Measurements from ENCODE around the gene GATA5.

GATA5 gene, protein sequence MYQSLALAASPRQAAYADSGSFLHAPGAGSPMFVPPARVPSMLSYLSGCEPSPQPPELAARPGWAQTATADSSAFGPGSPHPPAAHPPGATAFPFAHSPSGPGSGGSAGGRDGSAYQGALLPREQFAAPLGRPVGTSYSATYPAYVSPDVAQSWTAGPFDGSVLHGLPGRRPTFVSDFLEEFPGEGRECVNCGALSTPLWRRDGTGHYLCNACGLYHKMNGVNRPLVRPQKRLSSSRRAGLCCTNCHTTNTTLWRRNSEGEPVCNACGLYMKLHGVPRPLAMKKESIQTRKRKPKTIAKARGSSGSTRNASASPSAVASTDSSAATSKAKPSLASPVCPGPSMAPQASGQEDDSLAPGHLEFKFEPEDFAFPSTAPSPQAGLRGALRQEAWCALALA

DNA sequence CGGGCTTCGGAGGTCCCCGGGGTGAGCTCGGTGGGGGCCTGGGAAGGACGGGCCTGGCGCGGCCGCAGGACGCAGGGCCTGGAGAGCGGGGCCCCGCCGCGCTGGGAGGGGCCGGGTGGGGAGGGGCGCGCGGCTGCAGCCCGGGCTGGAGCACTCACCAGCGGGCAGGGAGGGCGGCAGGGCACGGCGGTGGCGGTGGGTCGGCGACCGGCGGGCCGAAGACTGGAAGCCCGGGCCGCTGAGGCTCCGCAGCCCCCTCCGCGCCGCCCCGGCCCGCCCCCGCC, at the start of gene GATA5:
GATA5 (minus strand) TSS at position 224 of the 284 bp plus-strand sequence. CDS start 474 bp downstream, outside the sequence.
- DNase-seq = no peak

DNA sequence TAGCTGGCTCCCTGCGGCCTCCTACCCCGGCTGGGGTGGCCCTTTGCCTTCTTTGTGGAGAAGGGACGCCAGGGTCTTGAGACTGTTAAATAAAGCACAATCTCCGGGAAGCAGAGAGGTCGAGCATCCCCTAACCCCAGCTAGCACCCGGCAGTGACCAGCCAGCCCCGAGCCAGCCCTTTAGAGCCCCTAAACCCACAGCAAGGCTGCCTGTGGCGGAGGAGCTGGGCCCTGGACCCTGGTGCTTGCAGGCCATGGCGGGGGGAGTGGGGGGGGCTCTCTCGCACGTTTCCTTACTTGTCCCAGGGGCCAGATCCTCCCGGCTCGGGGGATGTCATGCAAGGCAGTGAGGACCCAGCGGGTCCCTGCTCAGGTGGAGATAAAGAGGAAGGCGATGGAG, 49.2 kb upstream of the GATA5 start:
- DNase-seq = no peak

DNA sequence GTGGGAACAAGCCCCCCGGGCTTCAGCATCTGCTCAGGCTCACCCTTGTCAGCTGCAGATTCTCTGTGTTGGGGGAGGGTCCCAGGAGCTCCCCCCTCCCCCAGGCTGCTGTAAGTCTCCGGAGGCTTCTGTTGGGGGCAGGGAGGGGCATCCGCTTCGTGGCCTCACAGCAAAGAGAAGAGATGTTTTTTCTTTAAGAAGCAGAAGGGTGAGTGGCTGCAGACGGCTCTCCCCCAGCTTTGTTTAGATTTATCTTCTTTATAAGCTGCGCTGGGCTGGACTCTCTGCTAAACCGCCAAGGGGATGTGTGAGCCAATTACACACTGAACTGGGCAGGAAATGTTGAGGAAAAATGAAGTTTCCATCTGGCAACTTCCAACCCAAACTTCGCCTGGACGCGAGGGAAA, 48.7 kb upstream of the GATA5 start:
- no peak for DNase-seq

DNA sequence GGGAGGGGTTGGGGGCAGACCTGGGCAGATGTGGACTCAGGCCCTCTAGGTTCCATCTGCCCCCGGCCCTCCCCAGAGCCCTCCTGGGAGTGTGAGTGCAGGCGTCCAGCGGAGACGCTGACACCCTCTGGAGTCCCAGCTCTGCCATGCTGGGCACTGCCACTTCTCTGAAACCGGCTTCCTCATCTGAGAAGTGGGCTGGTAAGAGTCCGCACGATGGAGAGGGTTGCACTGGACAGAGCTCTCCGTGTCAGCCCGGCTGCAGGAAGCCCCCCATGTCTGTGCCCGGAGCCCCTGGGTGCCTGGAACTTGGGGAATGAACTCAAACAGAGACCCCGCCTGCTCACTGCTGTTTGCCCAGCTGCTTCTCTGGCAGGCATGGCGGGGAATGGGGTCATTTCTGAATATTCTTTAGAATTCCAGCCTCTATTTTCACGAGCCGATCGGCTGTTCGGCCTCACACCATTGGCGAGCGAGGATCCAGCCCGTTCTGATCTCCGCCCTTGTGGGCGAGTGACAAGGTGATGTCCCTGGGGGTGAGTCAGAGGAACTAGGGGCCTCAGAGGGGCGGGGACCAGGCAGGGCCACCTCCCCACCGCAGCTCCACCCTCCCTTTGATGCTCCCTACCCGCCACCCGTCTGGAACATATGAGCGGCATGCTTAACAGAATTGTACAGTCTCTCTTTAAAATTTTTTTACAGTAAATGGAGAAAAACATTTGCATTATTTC, 47.8 kb upstream of the GATA5 start:
- DNase-seq = no peak

DNA sequence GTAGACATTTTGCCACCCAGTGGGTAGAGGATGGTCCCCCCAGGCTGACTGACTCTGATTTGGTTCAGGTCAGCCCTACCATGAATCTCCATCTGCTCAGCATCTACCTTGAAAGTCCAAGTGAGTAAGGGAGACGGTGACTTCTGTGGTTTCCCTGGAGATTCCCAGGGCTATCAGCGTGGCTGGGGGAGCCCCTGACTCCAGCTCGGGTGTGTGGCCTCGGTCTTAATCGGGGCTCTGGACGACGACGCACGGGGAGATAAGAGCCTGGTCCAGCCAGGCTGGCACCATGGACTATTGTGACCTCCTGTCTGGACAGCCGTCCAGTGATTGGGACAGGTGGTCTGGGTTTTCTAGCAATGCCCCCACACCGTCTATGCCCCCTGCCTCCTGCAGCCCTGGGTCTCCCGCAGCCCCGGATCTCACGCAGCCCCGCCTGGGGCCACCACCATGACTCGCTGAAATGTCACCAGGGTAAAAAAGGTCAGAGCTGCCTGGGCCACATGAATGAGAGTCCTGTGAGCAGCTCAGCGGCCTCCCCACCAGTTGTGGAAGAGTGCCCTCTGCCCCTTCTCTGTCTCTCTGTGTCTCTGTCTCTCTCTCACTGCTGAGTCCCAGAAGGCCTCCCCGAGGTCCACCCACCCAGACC, 47.1 kb upstream of the GATA5 start:
- DNase-seq = no peak

DNA sequence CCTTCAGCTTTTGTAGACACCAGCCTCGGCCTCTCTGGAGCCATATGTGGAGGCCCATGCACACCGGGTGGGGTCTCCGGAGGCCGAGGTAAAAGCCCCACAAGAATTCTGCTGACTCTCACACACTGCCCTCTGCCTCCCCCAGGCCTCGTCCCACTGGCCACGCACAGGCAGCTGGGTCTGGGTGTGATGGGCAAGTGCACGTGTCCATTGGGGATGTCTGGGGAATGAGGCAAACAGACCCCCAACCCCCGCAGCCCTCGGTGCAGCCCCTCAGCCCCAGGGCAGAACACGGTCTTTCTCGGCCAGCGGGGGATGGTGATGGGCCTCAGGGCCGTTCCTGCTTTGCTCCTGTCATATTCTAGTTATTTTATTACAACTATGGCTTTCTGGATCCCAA, 44.0 kb upstream of the GATA5 start:
- no peak for DNase-seq

DNA sequence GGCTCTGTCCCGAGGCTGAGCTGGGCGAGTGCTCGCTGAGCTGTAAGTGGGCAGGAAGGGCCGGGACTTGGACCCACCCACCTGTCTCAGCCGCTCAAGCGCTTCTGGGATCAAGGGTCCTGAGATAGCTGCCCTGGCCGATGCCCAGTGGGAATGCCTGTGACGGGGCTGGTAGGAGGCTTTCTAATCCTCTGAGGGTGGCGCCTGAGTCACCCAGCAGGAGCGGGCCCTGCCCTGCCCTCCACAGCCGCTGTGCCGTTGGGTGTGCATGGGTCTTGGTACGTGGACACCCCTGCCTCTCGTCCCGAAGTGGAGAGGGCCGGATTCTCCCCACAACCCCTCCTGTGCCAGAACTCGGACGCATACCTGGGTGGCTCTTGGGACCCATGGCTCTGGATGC, 43.1 kb upstream of the GATA5 start:
- DNase-seq = no peak

DNA sequence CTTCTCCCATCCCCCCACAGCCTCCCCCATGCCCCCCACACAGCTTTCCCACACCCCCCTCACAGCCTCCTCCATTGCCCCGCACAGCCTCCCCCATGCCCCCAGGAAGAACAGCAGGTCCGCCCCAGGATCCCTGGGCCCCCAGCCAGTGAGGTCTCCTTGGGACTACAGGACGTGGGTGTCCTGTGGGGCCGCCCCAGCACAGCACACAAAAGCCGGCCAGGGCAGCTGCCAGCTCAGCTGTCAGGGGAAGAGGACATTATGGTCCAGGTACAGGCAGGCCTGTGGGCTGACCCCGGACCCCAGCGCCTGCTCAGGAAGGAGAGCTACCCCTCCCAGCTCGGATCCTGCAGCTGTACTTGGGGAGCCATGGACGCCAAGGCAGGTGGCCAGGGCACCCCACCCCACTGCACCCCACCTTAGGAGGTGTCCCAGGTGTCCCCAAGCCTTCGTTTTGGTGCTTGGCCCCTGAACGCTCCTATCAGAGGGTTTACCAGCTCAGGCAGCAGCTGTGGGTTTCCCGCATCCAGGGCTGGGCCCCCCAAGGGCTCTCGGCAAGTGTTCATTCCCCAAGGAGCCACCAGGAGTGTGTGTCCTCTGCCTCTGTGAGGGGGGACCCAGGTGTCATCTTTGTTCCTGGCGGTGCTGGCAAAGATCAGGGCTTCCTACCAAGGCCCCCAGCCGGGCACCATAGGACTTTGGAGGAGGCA, 42.3 kb upstream of the GATA5 start:
- DNase-seq = no peak

DNA sequence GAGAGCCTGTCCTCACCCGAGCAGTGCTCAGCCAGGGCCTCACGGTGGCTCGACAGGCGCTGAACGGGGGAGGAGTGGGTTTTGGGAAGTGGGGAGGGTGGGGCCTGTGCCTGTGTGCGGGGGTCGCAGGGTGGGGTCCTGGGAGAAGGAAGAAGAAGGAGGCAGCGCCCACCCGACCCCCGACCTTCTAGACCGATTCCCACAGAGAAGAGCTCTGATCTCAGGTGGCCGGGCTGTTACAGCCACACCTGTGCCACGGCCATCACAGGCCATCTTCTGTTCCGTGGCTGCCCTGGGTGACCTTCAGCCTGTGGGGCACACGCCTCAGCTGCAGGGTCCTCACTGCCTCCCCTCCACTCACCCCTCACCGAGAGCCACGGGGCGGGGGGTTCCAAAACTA, 41.4 kb upstream of the GATA5 start:
- no peak for DNase-seq

DNA sequence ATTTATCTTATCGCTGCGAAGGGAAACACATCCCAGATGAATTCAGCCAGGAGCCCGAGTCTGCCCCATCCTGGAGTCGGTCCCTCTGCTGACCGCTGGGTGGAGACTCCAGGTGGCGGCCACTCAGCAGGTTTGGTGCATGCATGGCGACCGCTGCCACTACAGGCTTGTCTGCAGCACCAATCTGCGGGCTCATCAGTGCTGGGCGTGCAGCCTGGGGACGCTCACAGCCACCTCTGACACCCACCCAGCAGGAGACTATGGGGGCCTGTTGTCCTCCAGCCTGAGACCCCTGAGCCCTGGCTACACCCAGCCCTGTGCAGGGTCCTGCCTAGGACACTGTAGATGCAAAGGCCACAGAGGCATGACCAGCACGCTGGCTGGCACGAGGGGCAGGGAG, 40.5 kb upstream of the GATA5 start:
- no peak for DNase-seq

DNA sequence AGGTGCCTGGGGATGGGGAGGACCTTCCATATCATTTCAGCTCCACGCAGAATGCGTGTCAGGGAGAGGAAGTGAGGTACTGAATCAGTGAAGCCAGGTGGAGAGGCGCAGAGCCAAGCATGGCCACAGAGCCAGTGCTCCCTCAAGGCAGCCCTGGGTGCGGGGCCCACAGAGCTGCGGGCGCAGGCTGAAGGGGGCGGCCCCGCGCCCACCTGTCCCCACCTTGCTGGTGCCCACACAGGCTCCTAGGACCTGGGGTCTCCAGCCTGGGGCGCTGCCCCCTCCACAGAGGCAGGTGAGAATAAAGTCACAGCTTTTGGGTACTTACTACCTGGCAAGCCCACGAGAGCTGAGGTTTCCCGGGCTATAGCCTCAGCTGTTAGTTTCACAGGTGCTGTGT, 40.0 kb upstream of the GATA5 start:
- DNase-seq = no peak

DNA sequence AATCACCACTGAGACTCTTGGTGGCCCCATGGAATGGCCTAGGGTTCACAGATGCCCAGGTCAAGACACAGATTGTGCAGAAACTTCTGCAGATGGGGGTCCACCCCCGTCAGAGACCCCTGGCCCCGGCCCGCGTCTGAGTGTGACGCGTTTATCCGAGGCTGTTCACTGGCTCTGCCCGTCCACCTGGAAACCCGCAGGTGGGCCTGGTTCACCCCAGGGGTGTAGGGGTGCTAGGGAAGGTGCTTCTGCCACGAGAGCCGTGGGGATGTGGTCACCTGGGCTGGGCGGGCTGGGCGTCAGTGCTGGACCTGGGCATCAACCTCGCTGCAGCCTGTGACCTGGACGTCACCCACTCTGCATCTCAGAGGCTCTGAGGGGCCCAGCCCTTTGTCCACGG, 39.5 kb upstream of the GATA5 start:
- no peak for DNase-seq

DNA sequence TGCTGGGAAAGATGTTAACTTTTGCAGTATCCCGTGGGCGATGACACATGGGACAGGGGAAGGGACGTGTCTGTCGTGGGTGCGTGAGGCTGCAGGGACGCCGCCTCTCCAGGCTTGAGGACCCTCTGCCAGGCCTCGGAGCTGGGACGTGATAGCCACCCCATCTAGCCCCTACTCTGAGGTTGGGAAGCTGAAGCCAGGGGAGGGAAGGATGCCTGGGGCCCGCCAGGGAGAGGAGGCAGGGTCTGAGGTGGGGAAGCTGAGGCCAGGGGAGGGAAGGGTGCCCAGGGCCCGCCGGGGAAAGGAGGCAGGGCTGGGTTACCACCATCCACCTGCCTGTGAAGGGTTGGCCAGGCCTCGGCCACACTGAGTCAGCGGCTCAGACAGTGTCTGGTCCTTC, 38.2 kb upstream of the GATA5 start:
- DNase-seq = no peak

DNA sequence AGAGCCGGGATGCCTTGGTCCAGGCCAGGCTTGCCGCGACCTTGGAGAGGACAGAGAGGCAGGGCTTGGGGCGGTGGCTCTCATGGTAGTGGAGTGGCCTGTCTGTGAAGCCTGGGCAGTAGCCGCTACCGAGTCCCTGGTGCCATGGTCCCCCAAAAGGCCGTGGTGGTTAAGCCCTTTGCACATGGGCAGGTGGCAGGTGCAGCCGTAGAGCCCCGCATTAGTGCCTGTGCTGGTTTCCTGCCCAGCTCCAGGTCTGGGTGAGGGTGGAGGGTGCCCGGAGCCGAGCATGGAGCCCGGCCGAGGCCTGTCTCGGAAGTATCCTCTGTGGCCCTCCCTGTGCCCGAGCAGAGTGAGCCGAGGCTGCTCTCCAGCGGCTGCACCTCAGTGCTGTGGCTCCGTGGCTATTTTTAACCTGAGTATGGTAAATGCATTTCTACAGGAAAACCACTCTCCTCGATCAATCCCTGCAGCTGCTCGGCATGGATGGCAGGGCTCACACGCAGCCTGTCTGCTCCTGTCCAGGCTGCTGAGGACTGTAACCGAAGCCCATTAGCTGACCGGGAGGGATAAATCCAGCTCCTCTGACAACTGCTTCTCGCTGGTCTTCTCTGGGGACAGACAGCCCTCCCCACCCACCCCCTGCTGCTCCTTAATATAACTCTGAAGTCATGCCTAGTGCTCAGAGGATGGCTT, 36.3 kb upstream of the GATA5 start:
- no peak for DNase-seq

DNA sequence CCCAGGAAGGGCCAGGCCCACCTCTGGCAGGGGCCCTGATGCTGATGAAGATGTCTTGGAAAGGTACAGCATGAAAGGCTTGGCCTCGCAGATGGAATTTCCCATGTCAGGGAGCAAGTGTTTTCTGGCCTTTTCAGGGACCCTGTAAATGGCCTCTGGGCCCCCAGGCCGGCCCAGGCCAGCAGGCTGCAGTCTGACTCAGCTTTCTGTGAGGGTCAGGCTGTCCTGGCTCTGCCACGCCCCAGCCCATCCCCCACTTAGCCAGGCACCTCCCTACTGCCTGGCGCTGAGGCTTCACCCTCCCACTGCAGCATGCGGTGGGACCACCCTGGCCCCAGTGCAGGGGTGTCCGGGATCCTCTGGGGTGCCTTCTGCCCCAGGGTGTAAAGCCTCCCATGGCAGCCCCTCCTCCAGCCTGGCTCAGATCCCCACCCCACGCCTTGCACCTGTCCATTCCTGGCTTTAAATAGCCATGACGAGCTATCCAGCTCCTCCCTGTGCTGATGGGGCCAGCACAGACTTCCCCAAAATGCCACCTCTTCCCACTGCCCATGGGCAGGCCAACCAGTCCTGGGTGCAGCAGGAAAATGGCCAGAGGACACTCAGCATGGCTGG, 35.6 kb upstream of the GATA5 start:
- no peak for DNase-seq

DNA sequence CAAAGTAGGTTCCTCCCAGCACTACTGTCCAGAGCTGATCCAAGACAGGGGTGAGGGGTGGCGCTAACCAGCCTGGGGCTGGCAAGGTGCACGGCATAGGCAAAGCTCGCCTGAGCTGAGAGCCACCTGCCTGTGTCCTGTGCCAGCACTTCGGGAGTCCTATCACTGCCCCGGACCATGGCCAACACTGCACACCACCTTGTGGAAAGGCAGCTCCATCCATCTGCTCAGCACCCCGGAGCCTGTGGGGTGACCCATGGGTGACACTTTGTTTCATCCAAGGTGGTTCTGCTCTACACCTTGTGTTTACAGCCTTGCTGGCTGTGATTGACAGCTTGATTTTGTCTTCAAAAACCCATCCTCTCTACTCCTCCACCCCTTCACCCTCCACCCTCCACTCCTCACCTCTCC, 32.9 kb upstream of the GATA5 start:
- DNase-seq = no peak

DNA sequence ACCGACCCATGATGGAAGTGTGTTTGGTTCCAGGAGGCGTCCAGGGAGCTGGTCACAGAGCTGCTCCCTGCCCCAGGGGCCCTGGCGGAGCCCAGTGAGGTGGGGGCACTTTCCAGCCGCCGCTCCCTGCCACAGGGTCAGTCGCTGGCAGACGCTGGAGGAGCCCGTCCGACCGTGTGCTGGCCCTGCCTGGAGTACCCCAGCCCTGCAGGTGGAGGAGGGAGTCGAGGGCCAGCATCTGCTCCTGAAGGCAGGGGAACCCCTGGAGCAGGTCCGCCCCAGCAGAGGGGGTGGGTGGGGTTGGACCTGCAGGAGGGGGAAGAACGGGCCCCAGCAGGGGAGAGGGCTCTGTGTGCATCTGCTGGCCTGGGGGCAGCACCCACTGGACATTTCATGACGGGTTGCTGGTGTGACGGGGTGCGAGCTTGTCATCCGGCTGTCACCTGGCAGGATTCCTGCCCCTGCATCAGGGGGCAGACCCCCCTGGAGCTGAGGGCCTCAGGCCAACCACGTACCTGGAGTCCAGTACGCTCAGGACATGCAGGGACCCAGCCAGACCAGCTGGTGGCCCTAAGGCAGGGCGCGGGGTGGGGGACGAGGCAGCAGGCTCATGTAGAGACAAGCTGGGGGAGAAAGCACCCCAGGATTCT, 32.3 kb upstream of the GATA5 start:
- DNase-seq = no peak

DNA sequence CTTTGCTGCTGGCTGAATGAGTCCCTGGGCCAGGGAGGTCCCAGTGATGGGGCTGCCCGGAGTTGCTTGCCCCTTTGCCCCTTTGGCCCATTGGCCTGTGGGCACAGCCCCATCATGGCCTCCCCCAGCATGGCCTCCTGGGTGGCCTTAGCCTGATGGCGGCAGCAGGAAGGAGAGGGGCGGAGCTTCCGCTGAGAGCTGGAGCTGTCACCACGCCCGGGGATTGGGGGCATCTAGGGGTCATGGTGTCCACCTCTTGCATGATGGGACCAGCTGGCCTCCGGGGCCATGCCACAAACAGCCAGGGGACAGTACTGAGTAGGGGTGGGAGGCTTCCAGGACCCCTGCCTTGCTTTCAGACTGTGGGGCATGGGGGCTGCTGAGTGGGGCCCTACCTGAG, 31.5 kb upstream of the GATA5 start:
- no peak for DNase-seq

DNA sequence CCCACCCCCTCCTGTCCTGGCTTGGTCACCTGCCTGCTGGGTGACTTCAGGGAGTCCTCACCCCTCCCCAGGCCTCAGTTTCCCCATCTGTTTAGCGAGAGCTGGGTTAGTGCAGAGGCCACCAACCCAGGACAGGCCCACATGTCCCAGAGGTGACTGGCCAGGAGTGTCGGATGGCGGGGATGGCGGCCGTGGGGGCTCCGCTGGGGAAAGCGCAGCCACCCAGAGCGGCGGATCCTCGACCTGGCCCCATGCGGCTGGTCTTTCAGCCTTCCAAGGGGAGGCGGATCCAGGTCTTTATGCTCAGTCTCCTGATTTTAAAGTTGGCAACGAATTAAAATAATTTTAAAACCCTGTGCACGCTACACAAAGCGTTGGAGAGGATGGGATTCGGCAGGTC, 31.0 kb upstream of the GATA5 start:
- DNase-seq = no peak

DNA sequence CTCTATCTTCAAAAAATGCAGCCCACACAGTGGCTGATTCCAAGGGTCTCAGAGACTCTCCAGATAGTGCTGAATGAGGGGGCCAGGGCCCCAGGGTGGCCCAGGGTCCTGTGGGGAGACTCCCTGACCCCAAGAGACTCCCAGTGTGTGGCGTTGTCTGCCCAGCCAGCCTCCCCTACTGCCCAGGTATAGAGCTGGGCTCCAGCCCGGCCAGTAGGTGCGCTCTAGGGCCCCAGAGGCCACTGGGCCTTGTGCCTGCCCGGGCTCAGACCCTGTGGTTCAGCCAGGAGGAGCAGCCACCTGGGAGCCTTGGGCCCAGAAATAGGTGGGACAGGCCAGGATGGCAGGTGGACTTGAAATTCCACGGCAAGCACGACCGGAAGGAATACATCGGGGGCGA, 30.3 kb upstream of the GATA5 start:
- no peak for DNase-seq

DNA sequence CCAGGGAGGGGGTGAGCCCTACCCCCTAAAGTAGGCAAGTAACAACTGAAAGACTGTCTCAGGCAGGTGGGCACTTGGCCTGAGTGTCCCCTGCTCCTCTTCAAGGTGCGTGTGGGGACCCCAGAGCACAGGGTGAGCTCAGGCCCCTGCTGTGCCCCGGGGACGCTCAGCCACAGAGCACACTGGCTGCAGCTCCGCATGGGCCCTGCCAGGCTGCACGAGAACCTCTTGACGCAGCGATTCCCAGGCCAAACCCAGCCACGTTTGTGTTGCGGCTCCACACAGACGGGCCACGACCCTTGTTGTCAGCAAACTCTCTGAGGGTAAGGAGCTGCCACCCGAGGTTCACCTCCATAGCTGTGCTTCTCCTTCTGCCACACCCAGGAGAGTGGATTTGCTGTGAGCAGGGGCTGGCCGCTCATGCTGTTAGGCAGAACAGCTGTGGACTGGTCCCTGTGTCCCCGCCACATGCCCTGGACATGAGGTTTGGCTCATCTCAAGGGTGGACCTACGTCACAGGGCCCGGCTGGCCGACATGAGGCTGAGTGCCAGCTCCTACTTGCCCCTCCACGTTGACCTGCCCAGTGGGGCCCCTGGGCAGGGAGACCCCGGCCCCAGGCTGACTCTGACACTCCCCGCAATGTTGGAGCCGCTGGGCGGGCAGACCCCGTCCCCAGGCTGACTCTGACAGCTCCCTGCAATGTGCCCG, 29.7 kb upstream of the GATA5 start:
- DNase-seq = no peak
